Uterus (tissue), 4 donors: ENCODE measurements around the gene CENPB. TPM values are rescaled to one million over a fixed set of nuclear protein-coding genes. Genes with fewer than 3 reads are reported as not detected.

Experiments used
- DNase-seq, 2 donors: peaks; one replicate each; pipeline ENCODE4 v3.0.0-alpha.2; 2019 to 2020
- H3K27ac ChIP-seq, 2 donors: fragments of 200-600 bp; sonication (generic); 1 replicate in 1 of 2; 2 replicates in 1 of 2; pipeline ENCODE4 v1.5.1; 2016 to 2018
- H3K27me3 ChIP-seq, 2 donors: fragments of 200-600 bp; sonication (generic); one replicate each; pipeline ENCODE4 v1.5.1; 2018 to 2019; ENCODE audit warnings: control low read depth in 1 of 2
- H3K36me3 ChIP-seq, 2 donors: fragments of 200-600 bp; sonication (generic); one replicate each; pipeline ENCODE4 v1.5.1; 2019; ENCODE audit warnings: control low read depth in 1 of 2
- H3K4me1 ChIP-seq, 2 donors: fragments of 200-600 bp; sonication (generic); one replicate each; pipeline ENCODE4 v1.5.1; 2018 to 2019; ENCODE audit warnings: control low read depth in 1 of 2
- H3K4me3 ChIP-seq, 2 donors: fragments of 200-600 bp; sonication (generic); 1 replicate in 1 of 2; 2 replicates in 1 of 2; pipeline ENCODE4 v1.5.1; 2018 to 2019; ENCODE audit warnings: mild to moderate bottlenecking in 1 of 2
- H3K9me3 ChIP-seq, 2 donors: fragments of 200-600 bp; sonication (generic); one replicate each; pipeline ENCODE4 v1.5.1; 2019; ENCODE audit warnings: control low read depth in 1 of 2
- CTCF ChIP-seq, 4 experiments: fragments of 200-600 bp in 2 of 4; fragments of 450-650 bp in 2 of 4; sonication (generic) in 2 of 4; IDR thresholded peaks; one replicate each; pipeline ENCODE4 v1.5.1; 2016 to 2019; ENCODE audit warnings: antibody characterized with exemption in 4 of 4, mild to moderate bottlenecking in 2 of 4, moderate library complexity in 1 of 4
- POLR2A ChIP-seq, 2 donors: fragments of 450-650 bp; IDR thresholded peaks; one replicate each; pipeline ENCODE4 v1.6.1; 2016; ENCODE audit warnings: antibody characterized with exemption in 2 of 2, mild to moderate bottlenecking in 1 of 2, moderate library complexity in 1 of 2
- intact Hi-C: fragments of 100-400 bp; cut with DNase I; formaldehyde crosslinking; loops from one replicate; pipeline ENCODE4 v1.15.1; 2023; ENCODE audit warnings: low total_unique reads
- total RNA-seq, 4 donors: library from RNA; depleted of rRNA in 3 of 4; stranded (reverse); fragments of >200 nt in 3 of 4; gene quantifications; one replicate each; pipeline versions ENCODE4 v1.1.0 to v1.2.4, GENCODE V29; 2014 to 2023
- donor health status: DM: yes; HTN: yes; CAD: no.

CENPB gene
- total RNA-seq, 4 donors from 2014 or later: 18.2 to 127 (median 85.2) TPM

GRCh38 chr20:3814928-3815495 is 28.5 kb upstream of the CENPB start:
- Histone ChIP-seq H3K4me3 (no peak overlapping the region), H3K27me3 (no peaks in the 10 kb centered on the region), H3K36me3 (no peaks in the 10 kb centered on the region), H3K4me1 (peaks cover 7 to 11% of the 10 kb centered on the region in 2 donors), H3K9me3 (no peaks in the 10 kb centered on the region), H3K27ac (no peak overlapping the region)
- DNase-seq: no peak
- intact Hi-C loops: no loop called here
- no peak for TF ChIP-seq CTCF (IDR thresholded peaks at IDR 0.05)

- no peaks in the 10 kb centered on the region for H3K9me3 ChIP-seq
- peak overlapping the region; percentile 93 to 97 for H3K27ac ChIP-seq
- H3K27me3 ChIP-seq: no peaks in the 10 kb centered on the region
- H3K4me3 ChIP-seq: no peak overlapping the region
- no peaks in the 10 kb centered on the region for H3K36me3 ChIP-seq
- TF ChIP-seq CTCF (IDR thresholded peaks at IDR 0.05): no peak
- no peak for TF ChIP-seq POLR2A (IDR thresholded peaks at IDR 0.05)
- peaks cover 7 to 16% of the 10 kb centered on the region in 2 donors for H3K4me1 ChIP-seq
- DNase-seq: no peak
- intact Hi-C loops: no loop called here
Measured at GRCh38 chr20:3813848-3814581, 27.5 kb upstream of the CENPB start.

- H3K4me1 ChIP-seq: peaks cover 7 to 18% of the 10 kb centered on the region in 2 donors
- intact Hi-C loops: no loop called here
- H3K36me3 ChIP-seq: no peaks in the 10 kb centered on the region
- TF ChIP-seq POLR2A (IDR thresholded peaks at IDR 0.05): no peak
- TF ChIP-seq CTCF (IDR thresholded peaks at IDR 0.05): no peak
- H3K9me3 ChIP-seq: no peaks in the 10 kb centered on the region
- no peaks in the 10 kb centered on the region for H3K27me3 ChIP-seq
- peak overlapping the region; percentile 93 to 97 for H3K27ac ChIP-seq
- DNase-seq: no peak
- H3K4me3 ChIP-seq: no peak overlapping the region
Measured at GRCh38 chr20:3812975-3813847, 26.7 kb upstream of the CENPB start.

GRCh38 chr20:3812259-3812681 is 25.7 kb upstream of the CENPB start:
- no peak for DNase-seq
- Histone ChIP-seq H3K4me3 (no peak overlapping the region), H3K4me1 (peaks cover 8 to 27% of the 10 kb centered on the region in 2 donors), H3K9me3 (no peaks in the 10 kb centered on the region), H3K27me3 (no peaks in the 10 kb centered on the region), H3K36me3 (no peaks in the 10 kb centered on the region), H3K27ac (peak overlapping the region; percentile 93 to 97)
- no peak for TF ChIP-seq CTCF (IDR thresholded peaks at IDR 0.05)
- no peak for TF ChIP-seq POLR2A (IDR thresholded peaks at IDR 0.05)
- intact Hi-C loops: no loop called here
